ENCODE results near the gene NPAS4. TPM values are rescaled to one million over a fixed set of nuclear protein-coding genes. Genes with fewer than 3 reads are reported as not detected.

Gene NPAS4
- total RNA-seq, result not detected in 2 replicates

DNA sequence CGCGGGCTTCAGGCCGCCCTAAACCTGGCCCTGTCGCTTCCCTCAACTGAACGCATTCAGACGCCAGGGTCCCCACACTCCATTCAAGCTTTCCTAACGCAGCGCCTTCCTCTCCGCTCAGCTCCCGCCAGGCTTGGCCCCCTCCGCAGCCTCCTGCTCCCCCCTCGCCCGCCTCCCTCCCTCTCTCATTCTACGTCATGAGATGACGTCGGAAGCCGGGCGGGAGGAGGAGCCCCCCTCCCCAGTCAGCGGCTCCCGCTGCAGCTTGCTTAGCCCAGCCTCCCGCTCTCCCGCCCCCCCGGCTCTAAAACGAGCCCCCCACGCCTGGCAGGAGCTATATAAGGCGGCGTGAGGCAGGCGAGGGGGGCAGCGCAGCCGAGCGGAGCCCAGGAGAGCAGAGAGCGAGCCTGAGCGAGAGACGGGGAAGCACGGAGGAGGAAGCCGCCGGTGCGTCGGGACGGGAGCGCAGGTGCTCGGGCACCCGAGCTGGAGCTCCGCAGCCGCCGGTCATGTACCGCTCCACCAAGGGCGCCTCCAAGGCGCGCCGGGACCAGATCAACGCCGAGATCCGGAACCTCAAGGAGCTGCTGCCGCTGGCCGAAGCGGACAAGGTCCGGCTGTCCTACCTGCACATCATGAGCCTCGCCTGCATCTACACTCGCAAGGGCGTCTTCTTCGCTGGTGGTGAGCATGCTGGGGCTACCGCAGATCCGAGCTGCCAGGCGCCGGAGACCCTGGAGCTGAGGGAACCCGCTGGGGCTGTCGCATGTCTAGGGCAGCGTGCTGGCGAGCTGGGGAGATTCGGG is at the start of gene NPAS4:
Gene NPAS4 (plus strand): TSS at position 365 of the 806 bp plus-strand sequence. CDS start 145 bp downstream, at position 510.

DNA sequence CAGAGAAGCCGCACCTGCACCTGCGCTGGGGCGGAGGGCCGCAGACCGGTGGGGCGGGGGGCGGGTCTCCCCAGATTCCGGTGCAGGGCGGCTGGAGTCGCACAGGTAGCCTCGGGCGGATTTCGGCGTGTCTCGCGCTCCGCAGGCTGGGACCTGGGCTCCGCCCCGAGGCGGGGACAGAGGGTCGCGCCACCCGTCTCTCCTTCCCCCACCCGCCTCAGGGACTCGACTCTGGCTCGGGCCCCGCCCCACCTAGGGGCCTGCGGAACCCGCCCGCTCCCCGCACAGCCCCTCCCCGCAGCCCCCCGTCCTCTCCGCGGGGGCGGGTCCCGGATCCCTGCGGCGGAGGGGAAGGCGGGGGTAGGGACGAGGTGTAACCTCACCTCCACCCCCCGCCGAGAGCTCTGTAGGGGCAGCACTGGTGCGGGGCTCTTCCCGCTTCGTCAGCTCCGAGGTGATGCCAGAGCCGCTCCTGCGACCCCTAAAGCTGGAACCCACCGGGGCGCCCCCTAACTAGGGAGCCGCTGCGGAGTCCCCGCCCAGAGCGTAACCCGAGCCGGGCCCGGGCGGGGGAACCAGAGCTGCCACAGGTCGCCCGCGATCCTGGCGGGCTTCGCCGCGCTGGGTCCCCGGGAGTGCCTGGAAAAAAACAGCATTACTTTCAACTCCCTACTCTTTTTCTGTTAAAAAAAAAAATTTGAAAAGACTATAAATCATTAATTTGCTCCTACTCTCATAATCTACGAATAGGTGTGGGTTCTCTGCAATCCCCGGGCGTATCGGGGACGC is 49.0 kb upstream of the NPAS4 start, which contains the start of gene SLC29A2:
Gene SLC29A2 (minus strand): TSS at position 134 of the 789 bp plus-strand sequence. CDS start 169 bp downstream, outside the sequence.

DNA sequence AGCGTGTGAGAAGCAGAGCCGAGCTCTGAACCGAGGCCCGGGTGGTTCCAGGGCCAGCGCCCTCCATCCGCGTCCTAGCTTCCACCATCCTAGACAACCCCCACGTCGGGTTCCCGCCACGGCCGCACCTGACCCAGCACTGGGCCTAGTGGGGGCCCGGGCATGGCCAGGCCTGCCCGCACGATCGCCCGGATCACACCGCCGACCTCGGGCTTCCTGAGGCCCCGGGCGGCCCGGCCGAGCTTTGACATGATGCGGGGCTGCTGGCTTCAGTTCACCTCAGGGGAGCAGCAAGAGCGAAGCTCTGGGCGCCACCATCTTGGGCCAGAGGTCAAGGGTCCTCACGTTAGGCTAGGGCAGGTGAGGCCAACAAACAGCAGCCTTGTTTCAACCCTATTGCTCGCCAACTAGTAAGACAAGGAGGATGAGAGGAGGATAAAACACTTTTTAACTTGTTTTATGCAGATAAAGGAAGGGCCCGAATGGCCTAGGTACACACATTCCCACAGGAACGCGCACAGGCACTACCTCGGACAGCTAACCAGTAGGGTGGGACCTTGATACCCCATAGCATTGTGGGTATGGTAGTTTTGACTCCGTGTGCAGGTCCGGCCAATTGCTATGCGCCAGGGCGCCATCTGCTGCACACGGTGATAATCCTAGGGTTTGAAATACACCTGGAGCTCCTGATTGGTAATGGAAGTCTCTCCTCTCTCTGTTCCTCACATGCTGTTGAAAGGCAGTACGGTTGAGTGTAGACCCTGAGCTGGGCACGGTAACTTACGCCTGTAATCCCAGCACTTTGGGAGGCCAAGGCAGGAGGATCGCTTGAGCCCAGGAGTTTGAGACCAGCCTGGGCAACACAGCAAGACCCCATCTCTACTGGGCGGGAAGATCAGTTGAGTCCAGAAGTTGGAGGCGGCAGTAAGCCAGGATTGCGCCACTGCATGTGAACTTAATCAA is 17.9 kb downstream of the NPAS4 start, which contains the start of gene MRPL11:
Gene MRPL11 (minus strand): TSS at position 345 of the 963 bp plus-strand sequence. CDS start 94 bp downstream, at position 251.

GRCh38 chr11:66466225-66467033 is 45.6 kb downstream of the NPAS4 start, which contains the start of gene PELI3:
Gene PELI3 (plus strand): TSS chr11:66466905. CDS start chr11:66468129, 1,224 bp downstream.

Other genes with a start within 250 kb of the NPAS4 start
- gene KLC2, start 163.3 kb upstream of the NPAS4 start, total RNA-seq, result 14.9 and 17.7 TPM in 2 replicates
- gene RAB1B, start 152.4 kb upstream of the NPAS4 start, total RNA-seq, result 93.0 and 102 TPM in 2 replicates
- gene CNIH2, start 142.9 kb upstream of the NPAS4 start, total RNA-seq, result 0.37 and 0.40 TPM in 2 replicates
- 143 and 183 TPM in 2 replicates for gene YIF1A, start 131.9 kb upstream of the NPAS4 start, total RNA-seq
- 0.13 and 0.25 TPM in 2 replicates for gene TMEM151A, start 129.1 kb upstream of the NPAS4 start, total RNA-seq
- 21.9 and 23.3 TPM in 2 replicates for gene CD248, start 104.0 kb upstream of the NPAS4 start, total RNA-seq
- 19.5 and 25.9 TPM in 2 replicates for gene RIN1, start 84.6 kb upstream of the NPAS4 start, total RNA-seq
- 50.1 and 58.0 TPM in 2 replicates for gene BRMS1, start 75.9 kb upstream of the NPAS4 start, total RNA-seq
- 38.4 and 46.9 TPM in 2 replicates for gene B4GAT1, start 73.4 kb upstream of the NPAS4 start, total RNA-seq
- under 0.01 and 0.12 TPM in 2 replicates for gene SLC29A2, start 49.3 kb upstream of the NPAS4 start, total RNA-seq
- 32.0 and 32.1 TPM in 2 replicates for gene MRPL11, start 17.8 kb downstream of the NPAS4 start, total RNA-seq
- gene PELI3, start 45.9 kb downstream of the NPAS4 start, total RNA-seq, result 11.1 TPM in 2 replicates
- 41.3 and 58.4 TPM in 2 replicates for gene DPP3, start 59.4 kb downstream of the NPAS4 start, total RNA-seq
- gene BBS1, start 89.6 kb downstream of the NPAS4 start, total RNA-seq, result 25.4 and 28.5 TPM in 2 replicates
- gene ZDHHC24, start 125.0 kb downstream of the NPAS4 start, total RNA-seq, result 8.8 and 10.6 TPM in 2 replicates
- 0.06 TPM in 1 of 2 replicates, not detected in the other for gene ACTN3, start 125.9 kb downstream of the NPAS4 start, total RNA-seq
- 8.1 and 8.6 TPM in 2 replicates for gene CTSF, start 147.6 kb downstream of the NPAS4 start, total RNA-seq
- gene CCDC87, start 172.0 kb downstream of the NPAS4 start, total RNA-seq, result 0.26 and 0.44 TPM in 2 replicates
- gene CCS, start 172.2 kb downstream of the NPAS4 start, total RNA-seq, result 43.0 and 60.5 TPM in 2 replicates
- gene RBM14, start 195.6 kb downstream of the NPAS4 start, total RNA-seq, result 21.4 and 24.4 TPM in 2 replicates
- 110 and 124 TPM in 2 replicates for gene RBM4, start 217.7 kb downstream of the NPAS4 start, total RNA-seq